ENCODE results near the gene CPLANE1.

DNA sequence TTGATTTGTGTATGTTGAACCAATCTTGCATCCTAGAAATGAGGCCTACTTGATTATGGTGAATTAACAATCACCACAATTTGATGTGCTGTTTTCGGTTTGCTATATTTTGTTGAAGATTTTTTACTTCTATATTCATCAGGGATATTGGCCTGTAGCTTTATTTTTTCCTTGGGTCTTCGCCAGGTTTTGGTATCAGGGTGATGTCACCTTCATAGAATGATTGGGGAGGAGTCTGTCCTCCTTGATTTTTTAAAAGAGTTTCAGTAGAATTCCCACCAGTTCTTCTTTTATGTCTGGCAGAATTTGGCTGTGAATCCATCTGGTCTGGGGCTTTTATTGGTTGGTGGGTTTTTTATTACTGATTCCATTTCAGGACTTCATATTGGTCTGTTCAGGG is 115.2 kb downstream of the CPLANE1 start:
- TF ChIP-seq CTCF (IDR thresholded peaks at IDR 0.05), result no peak
- no peak for TF ChIP-seq POLR2A (IDR thresholded peaks at IDR 0.05)
- no peak for TF ChIP-seq EP300 (IDR thresholded peaks at IDR 0.05)

Data from tibial nerve (tissue), 4 donors.